KOPT-K1 (cell line): ENCODE data around the gene PIGU.

Experiments
- H3K27ac ChIP-seq: fragments of 200-600 bp; sonication (generic); 2 replicates; pipeline ENCODE4 v1.5.1; 2016; ENCODE audit warnings: antibody characterized with exemption, mild to moderate bottlenecking, low read depth, low read length; ENCODE audit not compliant: poor library complexity, severe bottlenecking
- H3K36me3 ChIP-seq: fragments of 200-600 bp; sonication (generic); 2 replicates; pipeline ENCODE4 v1.5.1; 2017; ENCODE audit warnings: antibody characterized with exemption, mild to moderate bottlenecking, low read length, moderate library complexity; ENCODE audit not compliant: insufficient read depth
- H3K9me3 ChIP-seq: fragments of 200-600 bp; sonication (generic); 2 replicates; pipeline ENCODE4 v1.5.1; 2017; ENCODE audit warnings: antibody characterized with exemption, low read length, mild to moderate bottlenecking; ENCODE audit not compliant: insufficient read depth, poor library complexity, severe bottlenecking

PIGU gene

DNA sequence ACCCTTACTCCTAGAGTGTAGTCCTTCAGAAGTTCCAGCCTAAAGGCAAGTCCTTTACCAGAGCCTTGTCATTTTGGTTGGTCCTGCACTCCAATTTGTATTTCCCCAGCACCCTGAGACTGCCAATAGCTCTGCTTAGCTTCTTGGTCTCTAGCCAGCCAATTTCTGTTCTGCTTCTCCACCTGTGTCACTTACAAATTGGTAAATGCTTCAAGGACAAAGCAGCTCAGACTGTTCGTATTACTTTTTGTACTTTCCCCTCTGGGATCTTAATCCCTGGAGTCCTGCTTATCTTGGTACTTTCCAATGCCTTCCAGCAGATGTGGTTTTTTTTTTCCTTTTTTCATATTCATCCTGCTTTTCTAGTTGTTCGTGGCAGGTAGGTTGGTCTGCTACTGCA, 25.7 kb downstream of the PIGU start:
- peaks cover 40% of the 10 kb centered on the region for H3K36me3 ChIP-seq

DNA sequence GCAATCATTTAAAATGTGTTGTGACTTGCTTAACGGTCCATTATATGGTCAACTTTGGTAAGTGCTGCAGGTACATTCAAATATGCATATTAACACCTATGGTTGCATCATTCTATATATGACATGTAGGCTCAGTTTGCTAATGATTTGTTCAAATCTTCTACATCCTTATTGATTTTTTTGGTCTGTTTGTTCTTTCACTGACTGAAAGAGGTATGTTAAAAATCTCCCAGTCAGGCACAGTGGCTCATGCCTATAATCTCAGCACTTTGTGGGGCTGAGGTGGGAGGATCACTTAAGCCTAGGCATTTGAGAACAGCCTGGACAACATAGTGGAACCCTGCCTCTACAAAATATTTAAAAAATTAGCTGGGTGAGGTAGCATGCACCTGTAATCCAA, 29.2 kb downstream of the PIGU start:
- H3K27ac ChIP-seq, result no peak overlapping the region
- peaks cover 36% of the 10 kb centered on the region for H3K36me3 ChIP-seq
- no peaks in the 10 kb centered on the region for H3K9me3 ChIP-seq

More for the DNA sequence above, 25.7 kb downstream of the PIGU start:
- Histone ChIP-seq H3K27ac (no peak overlapping the region), H3K9me3 (no peaks in the 10 kb centered on the region)

DNA sequence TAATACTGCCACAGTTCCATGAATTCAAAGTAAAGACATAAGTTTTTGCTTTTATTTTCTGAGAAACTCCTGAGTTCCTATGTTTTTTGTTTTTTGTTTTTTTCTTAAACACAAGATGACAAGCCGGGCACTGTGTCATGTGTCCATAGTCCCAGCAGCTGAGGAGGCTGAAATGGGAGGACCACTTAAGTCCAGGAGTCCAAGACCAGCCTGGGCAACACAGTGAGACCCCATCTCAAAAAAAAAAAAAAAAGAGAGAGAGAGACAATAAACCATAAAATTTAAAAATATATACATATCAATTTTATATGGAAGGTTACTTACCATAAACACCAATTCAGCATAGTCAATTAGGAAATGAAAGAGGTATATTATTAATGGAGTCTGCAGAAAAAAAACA, 31.9 kb downstream of the PIGU start:
- no peaks in the 10 kb centered on the region for H3K9me3 ChIP-seq
- H3K36me3 ChIP-seq, result peaks cover 24% of the 10 kb centered on the region; the same call in 1 of the 2 replicates
- no peak overlapping the region for H3K27ac ChIP-seq

DNA sequence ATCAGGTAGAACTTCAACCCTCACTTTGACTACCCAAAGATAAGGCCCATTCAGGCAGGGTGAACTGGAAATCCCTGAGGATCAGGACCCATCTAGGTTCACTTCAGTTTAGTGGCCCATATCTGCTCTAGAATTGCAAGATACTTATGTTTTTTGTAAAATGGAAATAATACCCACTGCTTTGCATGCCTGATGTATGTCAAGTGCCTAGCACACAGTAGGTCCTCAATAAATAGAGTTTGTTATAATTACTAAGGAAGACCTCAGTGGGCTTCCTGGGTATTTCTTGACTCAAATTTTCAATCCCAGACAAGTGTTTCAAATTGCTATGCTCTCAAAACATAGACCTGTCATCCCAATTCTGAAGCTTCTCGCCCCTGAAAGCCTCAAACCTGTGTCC, 32.5 kb downstream of the PIGU start:
- Histone ChIP-seq H3K27ac (no peak overlapping the region), H3K9me3 (no peaks in the 10 kb centered on the region), H3K36me3 (peaks cover 24% of the 10 kb centered on the region; the same call in 1 of the 2 replicates)

DNA sequence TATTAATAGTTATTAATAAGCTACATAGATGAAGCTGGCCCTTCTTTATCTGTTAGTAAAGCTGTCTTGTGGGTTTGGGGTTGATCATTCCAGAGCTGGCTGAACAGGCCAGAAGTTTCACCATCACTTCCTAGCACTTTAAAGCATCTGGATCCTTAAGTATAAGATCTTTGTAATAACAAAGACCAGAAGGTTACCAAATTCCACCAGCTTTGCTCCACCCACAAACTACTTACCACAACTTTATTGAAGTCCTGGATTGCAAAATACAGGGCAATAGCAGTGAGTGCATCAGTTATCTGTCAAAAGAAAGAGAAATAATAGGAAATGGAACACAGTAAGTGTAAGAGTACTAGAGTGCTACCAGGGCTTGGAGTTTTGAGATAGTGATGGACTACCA, 33.0 kb downstream of the PIGU start:
- H3K9me3 ChIP-seq, result no peaks in the 10 kb centered on the region
- H3K27ac ChIP-seq, result no peak overlapping the region

DNA sequence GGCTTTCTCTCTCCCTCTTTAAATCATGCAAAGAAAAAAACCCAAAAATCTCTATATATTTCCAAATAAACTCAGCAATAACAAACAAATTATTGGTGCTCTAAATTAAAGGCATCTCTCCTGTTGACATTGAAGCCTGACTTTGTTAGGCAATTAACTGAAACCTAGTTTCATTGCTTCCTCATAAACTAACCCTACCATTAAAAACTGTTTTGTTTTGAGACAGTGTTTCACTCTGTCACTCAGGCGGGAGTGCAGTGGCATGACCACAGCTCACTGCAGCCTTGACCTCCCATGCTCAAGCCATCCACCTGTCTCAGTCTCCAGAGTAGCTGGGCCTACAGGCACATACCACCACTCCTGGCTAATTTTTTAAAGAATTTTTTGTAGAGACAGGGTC, 34.9 kb downstream of the PIGU start:
- no peak overlapping the region for H3K27ac ChIP-seq
- peaks cover 42% of the 10 kb centered on the region for H3K36me3 ChIP-seq
- no peaks in the 10 kb centered on the region for H3K9me3 ChIP-seq

More for the DNA sequence above, 33.0 kb downstream of the PIGU start:
- H3K36me3 ChIP-seq, result peaks cover 24% of the 10 kb centered on the region; the same call in 1 of the 2 replicates

DNA sequence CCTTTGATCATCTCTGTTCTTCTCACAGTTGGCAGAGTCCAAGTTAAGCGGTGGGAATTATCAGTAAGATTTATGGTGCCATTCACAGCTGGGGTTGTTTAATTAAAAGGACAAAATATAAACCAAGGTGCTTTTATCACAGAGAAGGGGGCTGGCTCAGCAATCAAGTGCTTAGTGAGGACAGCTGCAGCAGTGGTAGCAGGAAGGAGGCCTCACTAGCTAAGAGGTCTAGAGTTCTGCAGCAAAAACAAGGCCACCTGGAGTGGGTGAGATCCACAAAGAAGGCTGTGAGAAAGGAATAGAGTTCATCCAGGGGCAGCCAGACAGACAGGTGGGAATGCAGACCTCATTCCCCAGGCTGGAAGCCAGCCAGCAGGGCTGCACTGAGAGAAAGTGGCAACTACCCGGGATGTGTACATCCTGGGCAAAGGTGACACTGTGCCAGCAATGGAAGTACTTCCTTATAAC, 37.1 kb downstream of the PIGU start:
- Histone ChIP-seq H3K27ac (peak overlapping the region; percentile 27), H3K9me3 (no peaks in the 10 kb centered on the region), H3K36me3 (peaks cover 64% of the 10 kb centered on the region)

DNA sequence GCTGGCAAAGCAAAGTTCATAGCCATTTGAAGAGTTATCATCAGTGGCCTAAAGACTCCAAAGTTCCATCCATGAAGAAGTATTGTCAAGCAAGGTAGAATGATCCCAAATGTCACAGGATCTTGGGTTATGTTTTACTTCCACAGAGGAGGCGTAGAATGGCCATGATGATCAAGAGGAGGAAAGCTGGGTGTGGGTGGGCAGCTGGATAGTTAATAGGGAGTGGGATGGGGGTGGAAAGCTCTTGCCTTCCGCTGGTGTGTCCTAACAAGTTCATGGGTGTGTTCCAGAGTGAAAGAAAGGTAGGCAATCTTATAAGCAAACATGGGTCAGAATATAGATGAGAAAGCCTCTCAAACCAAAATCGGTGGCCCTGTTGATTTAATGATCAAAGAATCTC, 38.4 kb downstream of the PIGU start:
- Histone ChIP-seq H3K27ac (no peak overlapping the region), H3K9me3 (no peaks in the 10 kb centered on the region), H3K36me3 (peaks cover 65% of the 10 kb centered on the region)

DNA sequence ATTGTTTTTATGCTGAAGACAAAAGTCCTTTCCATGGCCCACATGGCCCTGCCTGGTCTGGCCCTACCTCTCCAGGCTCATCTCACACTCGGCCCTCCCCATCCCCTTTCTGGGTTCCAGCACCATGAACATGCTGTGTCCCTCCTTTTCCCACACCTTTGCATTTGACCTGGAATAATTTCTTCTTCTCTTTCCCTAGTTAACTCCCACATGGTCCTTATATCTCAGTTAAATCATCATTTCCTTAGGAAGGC, 38.9 kb downstream of the PIGU start:
- Histone ChIP-seq H3K27ac (no peak overlapping the region), H3K36me3 (peaks cover 67% of the 10 kb centered on the region), H3K9me3 (no peaks in the 10 kb centered on the region)

DNA sequence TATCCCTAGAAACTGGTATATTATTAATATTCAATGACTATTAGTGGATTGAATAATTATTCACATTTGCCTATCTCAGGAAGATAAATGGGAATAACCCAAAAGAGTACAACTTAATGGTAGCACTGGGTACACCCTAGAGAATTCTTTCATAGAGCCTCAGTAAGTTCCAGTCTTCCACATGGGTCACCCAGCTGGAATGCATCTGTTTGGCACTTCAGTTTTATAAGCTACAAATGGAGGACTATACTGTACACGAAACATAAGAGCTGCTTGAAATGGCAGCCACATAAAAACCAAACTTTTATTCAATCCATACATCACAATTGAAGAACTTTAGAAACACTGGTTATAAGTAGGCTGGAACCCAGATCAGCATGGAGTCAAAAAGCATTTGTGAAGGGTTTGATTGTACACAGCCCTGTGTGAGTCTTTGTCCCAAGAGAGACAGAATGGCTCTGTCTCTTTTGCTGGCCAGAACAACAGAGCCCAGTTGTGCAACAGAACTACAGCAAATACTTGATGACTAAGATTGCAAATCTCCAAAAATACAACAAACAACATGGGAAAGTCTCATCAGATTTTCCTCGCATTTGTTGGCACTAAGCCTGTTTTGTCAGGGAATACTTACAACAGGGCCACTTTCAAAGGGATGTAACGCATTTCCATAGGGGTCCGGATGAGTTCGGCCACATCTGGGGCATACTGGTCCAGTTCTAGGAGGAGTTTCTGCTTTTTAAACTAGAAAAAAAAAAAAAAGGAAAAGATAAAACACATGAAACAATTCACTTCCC, 39.5 kb downstream of the PIGU start:
- H3K27ac ChIP-seq, result no peak overlapping the region
- peaks cover 71% of the 10 kb centered on the region for H3K36me3 ChIP-seq
- H3K9me3 ChIP-seq, result no peaks in the 10 kb centered on the region

DNA sequence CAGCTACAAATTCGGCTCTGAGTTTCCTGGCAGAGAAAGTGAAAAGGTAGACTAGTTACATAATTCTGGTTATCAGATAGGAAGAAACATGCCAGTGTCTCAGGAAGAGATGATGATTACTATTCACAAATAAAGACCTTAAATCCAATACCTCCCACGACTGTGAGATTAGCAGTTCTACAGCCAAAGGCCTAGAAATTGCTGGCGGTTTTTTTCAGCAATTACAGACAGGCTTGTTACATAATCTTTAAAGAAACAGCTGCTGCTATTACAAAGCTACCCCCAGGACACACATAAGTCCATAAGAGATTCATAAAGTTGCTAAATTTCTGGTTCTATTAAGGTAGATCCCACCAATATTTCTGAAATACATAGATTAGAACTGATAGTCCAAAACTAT, 40.2 kb downstream of the PIGU start:
- Histone ChIP-seq H3K27ac (no peak overlapping the region), H3K36me3 (peaks cover 75% of the 10 kb centered on the region), H3K9me3 (no peaks in the 10 kb centered on the region)

DNA sequence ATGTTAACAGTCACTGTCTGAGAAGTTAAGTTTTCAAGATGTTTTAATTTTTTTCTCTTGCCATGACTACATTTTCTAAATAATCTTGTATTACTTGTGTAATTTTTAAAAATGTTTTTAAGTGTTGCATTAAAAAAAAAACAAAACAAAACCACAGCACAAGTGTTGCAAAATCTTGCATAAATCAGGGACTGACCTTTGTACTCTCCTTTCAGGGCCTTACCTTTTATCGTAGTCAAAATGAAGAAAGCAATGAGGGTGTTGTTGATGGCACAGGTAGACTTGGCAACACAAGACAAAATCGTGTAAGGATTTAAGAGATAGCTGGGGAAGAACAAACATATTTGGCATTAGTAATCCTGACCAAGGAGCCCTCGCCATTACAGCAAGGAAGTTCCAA, 42.5 kb downstream of the PIGU start:
- H3K27ac ChIP-seq, result no peak overlapping the region
- no peaks in the 10 kb centered on the region for H3K9me3 ChIP-seq
- peaks cover 86% of the 10 kb centered on the region for H3K36me3 ChIP-seq

DNA sequence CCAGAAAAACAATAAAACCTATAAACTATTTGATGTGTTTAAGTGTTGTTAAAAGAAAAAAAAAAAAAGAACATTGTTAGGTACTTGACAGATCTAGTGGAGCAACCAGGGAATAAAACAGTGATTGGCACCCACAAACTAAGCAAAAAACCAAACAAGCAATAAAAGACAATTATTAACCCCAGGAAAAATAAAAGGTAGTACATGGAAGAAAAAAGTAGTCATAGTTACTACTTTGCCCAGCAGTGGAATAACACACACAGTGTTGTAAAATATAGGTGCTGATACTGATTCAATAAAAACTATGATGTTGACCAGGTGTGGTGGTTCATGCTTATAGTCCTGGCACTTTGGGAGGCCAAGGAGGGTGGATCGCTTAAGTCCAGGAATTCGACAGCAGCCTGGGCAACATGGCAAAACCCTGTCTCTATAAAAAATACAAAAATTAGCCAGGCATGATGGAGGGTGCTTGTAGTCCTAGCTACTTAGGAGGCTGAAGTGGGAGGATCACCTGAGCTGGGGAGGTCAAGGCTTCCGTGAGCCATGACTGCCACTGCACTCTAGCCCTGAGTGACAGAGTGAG, 43.9 kb downstream of the PIGU start:
- peaks cover 88% of the 10 kb centered on the region for H3K36me3 ChIP-seq
- H3K27ac ChIP-seq, result no peak overlapping the region
- no peaks in the 10 kb centered on the region for H3K9me3 ChIP-seq

DNA sequence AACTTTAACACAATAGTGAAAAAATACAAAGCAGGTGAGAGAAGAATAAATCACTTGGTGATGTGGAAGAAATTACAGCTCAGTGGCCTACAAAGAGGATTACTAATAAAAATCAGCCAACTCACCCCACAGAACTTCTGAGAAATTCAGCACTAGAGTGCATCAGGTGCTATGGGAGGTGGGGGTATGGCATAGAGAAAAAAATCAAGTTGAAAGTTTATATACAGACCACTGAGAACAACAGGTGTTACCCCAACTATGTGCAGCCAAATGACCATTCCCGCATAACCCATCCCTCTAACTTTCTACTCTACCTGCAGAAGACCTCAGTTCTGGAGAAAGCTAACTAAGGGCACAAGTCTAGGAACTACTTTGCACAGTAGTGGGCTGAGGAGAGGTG, 47.0 kb downstream of the PIGU start:
- Histone ChIP-seq H3K27ac (no peak overlapping the region), H3K36me3 (peaks cover 63% of the 10 kb centered on the region), H3K9me3 (no peaks in the 10 kb centered on the region)

DNA sequence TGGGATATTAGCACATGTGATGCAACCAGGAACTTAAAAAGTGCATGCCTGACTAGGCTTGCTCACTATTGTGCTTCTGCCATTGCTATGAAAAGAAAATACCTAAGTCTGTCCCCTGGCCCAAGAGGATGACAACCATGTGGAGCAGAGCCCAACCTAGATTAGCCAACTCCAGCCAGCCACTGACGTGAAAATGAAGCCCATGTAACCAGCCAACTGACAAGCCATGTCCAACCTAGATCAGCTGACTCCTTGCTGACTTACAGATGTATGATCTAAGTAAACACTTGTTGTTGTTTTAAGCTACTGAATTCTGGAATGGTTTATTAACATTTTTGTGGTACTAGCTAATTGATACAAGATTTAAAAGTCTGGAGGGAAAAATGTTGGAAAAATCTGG, 47.5 kb downstream of the PIGU start:
- H3K36me3 ChIP-seq, result peaks cover 63% of the 10 kb centered on the region
- H3K27ac ChIP-seq, result no peak overlapping the region
- H3K9me3 ChIP-seq, result no peaks in the 10 kb centered on the region

DNA sequence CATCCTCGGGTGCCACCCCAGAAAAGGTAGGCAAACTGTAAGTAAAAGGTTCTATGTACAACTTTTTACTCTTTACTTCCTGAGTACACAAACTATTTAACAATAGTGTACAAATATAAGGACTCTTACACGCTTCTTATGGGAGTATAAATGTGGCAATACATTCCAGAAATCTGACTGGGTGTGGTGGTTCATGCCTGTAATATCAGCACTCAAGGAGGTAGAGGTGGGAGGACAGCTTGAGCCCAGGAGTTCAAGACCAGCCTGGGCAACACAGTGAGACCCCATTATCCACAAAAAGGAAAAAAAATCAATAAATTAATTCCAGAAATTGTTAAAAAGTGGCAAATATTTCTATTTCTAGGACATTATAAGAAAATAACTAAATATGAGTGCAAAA, 48.9 kb downstream of the PIGU start:
- peaks cover 63% of the 10 kb centered on the region for H3K36me3 ChIP-seq
- no peak overlapping the region for H3K27ac ChIP-seq
- H3K9me3 ChIP-seq, result no peaks in the 10 kb centered on the region
